HEK293T (cell line): ENCODE data around the gene GIPC2.
"Not testable (repeated sequence)": the region's sequence is repeated elsewhere in the genome, so short reads cannot be mapped to it uniquely, and the experiment has no call there.

Experiments
- CTCF ChIA-PET: fragments of 350-600 bp; formaldehyde crosslinking; extraction: SDS; loops from one replicate; lab custom pipeline; 2021; ENCODE audit warnings: antibody characterized with exemption, inconsistent platforms; lab: Yijun Ruan, JAX
- POLR2A ChIA-PET: fragments of 350-600 bp; formaldehyde crosslinking; extraction: SDS; loops from one replicate; lab custom pipeline; 2020; ENCODE audit warnings: antibody characterized with exemption, inconsistent platforms; lab: Yijun Ruan, JAX
- DNase-seq: peaks from one replicate; pipeline ENCODE4 v3.0.0; 2012; ENCODE audit warnings: mixed read lengths; ENCODE audit errors: extremely low spot score
- ARNT ChIP-seq: fragments of 450-650 bp; IDR thresholded peaks from 2 replicates; pipeline ENCODE4 v1.6.1; 2017; ENCODE audit warnings: mild to moderate bottlenecking
- BHLHE40 ChIP-seq: fragments of 450-650 bp; IDR thresholded peaks from 2 replicates; pipeline ENCODE4 v1.6.1; 2016; ENCODE audit warnings: mild to moderate bottlenecking, moderate library complexity, borderline replicate concordance
- CTBP1 ChIP-seq: fragments of 450-650 bp; IDR thresholded peaks from 2 replicates; pipeline ENCODE4 v1.6.1; 2016; ENCODE audit warnings: borderline replicate concordance
- ELF4 ChIP-seq: fragments of 450-650 bp; IDR thresholded peaks from 2 replicates; pipeline ENCODE4 v1.6.1; 2017; ENCODE audit warnings: antibody characterized with exemption
- FOXA1 ChIP-seq: fragments of 450-650 bp; IDR thresholded peaks from 2 replicates; pipeline ENCODE4 v1.6.1; 2016; ENCODE audit warnings: mild to moderate bottlenecking
- FOXK2 ChIP-seq: fragments of 450-650 bp; IDR thresholded peaks from 2 replicates; pipeline ENCODE4 v1.6.1; 2016; ENCODE audit warnings: mild to moderate bottlenecking
- FOXM1 ChIP-seq: fragments of 450-650 bp; IDR thresholded peaks from 2 replicates; pipeline ENCODE4 v1.6.1; 2017; ENCODE audit warnings: mild to moderate bottlenecking, borderline replicate concordance
- HDGF ChIP-seq: fragments of 450-650 bp; IDR thresholded peaks from 2 replicates; pipeline ENCODE4 v1.6.1; 2017; ENCODE audit warnings: antibody characterized with exemption, borderline replicate concordance
- L3MBTL2 ChIP-seq: fragments of 450-650 bp; conservative IDR thresholded peaks from 2 replicates; pipeline ENCODE4 v1.6.1; 2016; ENCODE audit warnings: mild to moderate bottlenecking
- LEF1 ChIP-seq: fragments of 450-650 bp; IDR thresholded peaks from 2 replicates; pipeline ENCODE4 v1.6.1; 2017; ENCODE audit warnings: mild to moderate bottlenecking, borderline replicate concordance
- NFRKB ChIP-seq: fragments of 450-650 bp; IDR thresholded peaks from 2 replicates; pipeline ENCODE4 v1.6.1; 2016; ENCODE audit warnings: mild to moderate bottlenecking, moderate library complexity
- PKNOX1 ChIP-seq: fragments of 450-650 bp; IDR thresholded peaks from 2 replicates; pipeline ENCODE4 v1.6.1; 2016
- SP1 ChIP-seq: fragments of 450-650 bp; IDR thresholded peaks from 2 replicates; pipeline ENCODE4 v1.6.1; 2017
- SUZ12 ChIP-seq: fragments of 450-650 bp; IDR thresholded peaks from 2 replicates; pipeline ENCODE4 v1.6.1; 2016; ENCODE audit warnings: mild to moderate bottlenecking
- TARDBP ChIP-seq: fragments of 450-650 bp; IDR thresholded peaks from 2 replicates; pipeline ENCODE4 v1.6.1; 2016
- ZNF384 ChIP-seq: fragments of 450-650 bp; IDR thresholded peaks from 2 replicates; pipeline ENCODE4 v1.6.1; 2016

Gene GIPC2

GRCh38 chr1:78053498-78053897 lies 7.7 kb downstream of the GIPC2 start:
- POLR2A ChIA-PET, result no interaction called here
- TF ChIP-seq CTBP1 (no peak), L3MBTL2 (no peak), SP1 (no peak), FOXM1 (no peak), LEF1 (no peak), HDGF (no peak), TARDBP (no peak), ELF4 (no peak), ARNT (no peak), SUZ12 (no peak), PKNOX1 (no peak), FOXA1 (no peak), NFRKB (no peak), FOXK2 (no peak), BHLHE40 (no peak), ZNF384 (no peak)
- CTCF ChIA-PET, result no interaction called here
- DNase-seq, result no peak

- no peak for DNase-seq
- ChIA-PET CTCF (no interaction called here), POLR2A (no interaction called here)
- no peak for TF ChIP-seq SP1
- no peak for TF ChIP-seq L3MBTL2
- no peak for TF ChIP-seq BHLHE40
- no peak for TF ChIP-seq SUZ12
- no peak for TF ChIP-seq NFRKB
These were observed 8.8 kb downstream of the GIPC2 start for GRCh38 chr1:78054559-78054958.

GRCh38 chr1:78054972-78055371 lies 9.2 kb downstream of the GIPC2 start:
- no peak for DNase-seq
- TF ChIP-seq NFRKB (no peak), LEF1 (no peak), SUZ12 (no peak), ARNT (no peak), FOXK2 (no peak), PKNOX1 (no peak), TARDBP (no peak), ELF4 (no peak), FOXM1 (no peak), CTBP1 (no peak), ZNF384 (no peak), L3MBTL2 (no peak), SP1 (no peak), FOXA1 (no peak)
- ChIA-PET POLR2A (no interaction called here), CTCF (no interaction called here)

GRCh38 chr1:78055565-78056132 lies 9.9 kb downstream of the GIPC2 start:
- TF ChIP-seq FOXM1 (no peak), ZNF384 (no peak), LEF1 (no peak), FOXA1 (no peak), SUZ12 (no peak)
- ChIA-PET POLR2A (no interaction called here), CTCF (no interaction called here)
- DNase-seq, result no peak

- no peak for TF ChIP-seq ELF4
- ChIA-PET CTCF (no interaction called here), POLR2A (no interaction called here)
- no peak for DNase-seq
These were observed 12.9 kb downstream of the GIPC2 start for GRCh38 chr1:78058670-78059069.

- CTCF ChIA-PET, result no interaction called here
- TF ChIP-seq SUZ12 (no peak), CTBP1 (no peak), BHLHE40 (no peak), SP1 (no peak), HDGF (no peak), FOXM1 (no peak), FOXK2 (no peak), FOXA1 (no peak)
- POLR2A ChIA-PET, result no interaction called here
- no peak for DNase-seq
These were observed 15.2 kb downstream of the GIPC2 start for GRCh38 chr1:78060857-78061563.

GRCh38 chr1:78061825-78062523 lies 16.2 kb downstream of the GIPC2 start:
- POLR2A ChIA-PET, result no interaction called here
- DNase-seq, result no peak
- CTCF ChIA-PET, result no interaction called here
- TF ChIP-seq FOXM1, result no peak
- TF ChIP-seq SUZ12, result no peak
- TF ChIP-seq PKNOX1, result no peak
- TF ChIP-seq SP1, result no peak
- TF ChIP-seq ARNT, result no peak
- no peak for TF ChIP-seq ZNF384
- no peak for TF ChIP-seq ELF4
- TF ChIP-seq NFRKB, result no peak
- no peak for TF ChIP-seq TARDBP
- TF ChIP-seq CTBP1, result no peak
- TF ChIP-seq FOXK2, result no peak

- DNase-seq, CTCF ChIA-PET, POLR2A ChIA-PET: not testable (repeated sequence)
These were observed 19.1 kb downstream of the GIPC2 start for GRCh38 chr1:78064886-78065285.
